HEK293T (cell line): ENCODE measurements around the gene TEN1.

Experiments used
- BHLHE40 ChIP-seq: fragments of 450-650 bp; IDR thresholded peaks from 2 replicates; pipeline ENCODE4 v1.6.1; 2016; ENCODE audit warnings: mild to moderate bottlenecking, moderate library complexity, borderline replicate concordance
- ELF4 ChIP-seq: fragments of 450-650 bp; IDR thresholded peaks from 2 replicates; pipeline ENCODE4 v1.6.1; 2017; ENCODE audit warnings: antibody characterized with exemption
- FOXA1 ChIP-seq: fragments of 450-650 bp; IDR thresholded peaks from 2 replicates; pipeline ENCODE4 v1.6.1; 2016; ENCODE audit warnings: mild to moderate bottlenecking
- FOXK2 ChIP-seq: fragments of 450-650 bp; IDR thresholded peaks from 2 replicates; pipeline ENCODE4 v1.6.1; 2016; ENCODE audit warnings: mild to moderate bottlenecking
- FOXM1 ChIP-seq: fragments of 450-650 bp; IDR thresholded peaks from 2 replicates; pipeline ENCODE4 v1.6.1; 2017; ENCODE audit warnings: mild to moderate bottlenecking, borderline replicate concordance
- HDGF ChIP-seq: fragments of 450-650 bp; IDR thresholded peaks from 2 replicates; pipeline ENCODE4 v1.6.1; 2017; ENCODE audit warnings: antibody characterized with exemption, borderline replicate concordance
- L3MBTL2 ChIP-seq: fragments of 450-650 bp; conservative IDR thresholded peaks from 2 replicates; pipeline ENCODE4 v1.6.1; 2016; ENCODE audit warnings: mild to moderate bottlenecking
- NFRKB ChIP-seq: fragments of 450-650 bp; IDR thresholded peaks from 2 replicates; pipeline ENCODE4 v1.6.1; 2016; ENCODE audit warnings: mild to moderate bottlenecking, moderate library complexity
- SP1 ChIP-seq: fragments of 450-650 bp; IDR thresholded peaks from 2 replicates; pipeline ENCODE4 v1.6.1; 2017
- SUZ12 ChIP-seq: fragments of 450-650 bp; IDR thresholded peaks from 2 replicates; pipeline ENCODE4 v1.6.1; 2016; ENCODE audit warnings: mild to moderate bottlenecking
- ZNF384 ChIP-seq: fragments of 450-650 bp; IDR thresholded peaks from 2 replicates; pipeline ENCODE4 v1.6.1; 2016
- TF ChIP-seq, protein P1 (sequence below): fragments of 450-650 bp; IDR thresholded peaks from 2 replicates; pipeline ENCODE4 v1.6.1; 2016

DNA sequence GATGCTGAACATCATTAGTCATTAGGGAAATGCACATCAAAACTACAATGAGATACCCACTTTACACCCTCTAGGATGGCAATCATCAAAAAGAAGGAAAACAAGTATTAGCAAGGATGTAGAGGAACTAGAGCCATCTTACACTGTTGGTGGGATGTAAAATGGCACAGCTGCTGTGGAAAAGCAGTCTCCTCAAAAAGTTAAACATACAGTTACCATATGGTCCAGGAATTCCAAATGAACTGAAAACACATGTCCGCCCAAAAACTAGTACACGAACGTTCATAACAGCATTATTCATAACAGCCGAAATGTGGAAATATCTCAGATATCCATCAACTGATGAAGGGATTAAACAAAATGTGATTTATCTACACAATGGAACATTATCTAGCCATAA, 45.2 kb upstream of the TEN1 start:
- TF ChIP-seq BHLHE40 (no peak), FOXM1 (no peak), SP1 (no peak), NFRKB (no peak), SUZ12 (no peak), FOXA1 (no peak), ELF4 (no peak), L3MBTL2 (no peak), FOXK2 (no peak), HDGF (no peak), ZNF384 (no peak)
- TF ChIP-seq, protein P1, sequence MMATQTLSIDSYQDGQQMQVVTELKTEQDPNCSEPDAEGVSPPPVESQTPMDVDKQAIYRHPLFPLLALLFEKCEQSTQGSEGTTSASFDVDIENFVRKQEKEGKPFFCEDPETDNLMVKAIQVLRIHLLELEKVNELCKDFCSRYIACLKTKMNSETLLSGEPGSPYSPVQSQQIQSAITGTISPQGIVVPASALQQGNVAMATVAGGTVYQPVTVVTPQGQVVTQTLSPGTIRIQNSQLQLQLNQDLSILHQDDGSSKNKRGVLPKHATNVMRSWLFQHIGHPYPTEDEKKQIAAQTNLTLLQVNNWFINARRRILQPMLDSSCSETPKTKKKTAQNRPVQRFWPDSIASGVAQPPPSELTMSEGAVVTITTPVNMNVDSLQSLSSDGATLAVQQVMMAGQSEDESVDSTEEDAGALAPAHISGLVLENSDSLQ, result no peak
